Mammary epithelial cell (primary cell): Measurements from ENCODE around the gene SLC20A1.
A peak's percentile ranks its signal among the peaks of the same experiment; 100 is the strongest.

Experiments
- EZH2 ChIP-seq: IDR thresholded peaks from 2 replicates; pipeline ENCODE4 v1.6.1; 2012; ENCODE audit warnings: low read length, inconsistent platforms, borderline replicate concordance
- TF ChIP-seq, protein P1 (sequence below), 2 donors: IDR thresholded peaks in 1 of 2; conservative IDR thresholded peaks in 1 of 2; 2 replicates each; pipeline ENCODE4 v1.5.1; 2011 to 2012; ENCODE audit warnings: inconsistent platforms in 2 of 2, low read length in 2 of 2, mild to moderate bottlenecking in 2 of 2, control low read depth in 1 of 2, low read depth in 1 of 2; ENCODE audit not compliant: insufficient read depth in 1 of 2; ENCODE audit errors: extremely low read depth in 1 of 2

DNA sequence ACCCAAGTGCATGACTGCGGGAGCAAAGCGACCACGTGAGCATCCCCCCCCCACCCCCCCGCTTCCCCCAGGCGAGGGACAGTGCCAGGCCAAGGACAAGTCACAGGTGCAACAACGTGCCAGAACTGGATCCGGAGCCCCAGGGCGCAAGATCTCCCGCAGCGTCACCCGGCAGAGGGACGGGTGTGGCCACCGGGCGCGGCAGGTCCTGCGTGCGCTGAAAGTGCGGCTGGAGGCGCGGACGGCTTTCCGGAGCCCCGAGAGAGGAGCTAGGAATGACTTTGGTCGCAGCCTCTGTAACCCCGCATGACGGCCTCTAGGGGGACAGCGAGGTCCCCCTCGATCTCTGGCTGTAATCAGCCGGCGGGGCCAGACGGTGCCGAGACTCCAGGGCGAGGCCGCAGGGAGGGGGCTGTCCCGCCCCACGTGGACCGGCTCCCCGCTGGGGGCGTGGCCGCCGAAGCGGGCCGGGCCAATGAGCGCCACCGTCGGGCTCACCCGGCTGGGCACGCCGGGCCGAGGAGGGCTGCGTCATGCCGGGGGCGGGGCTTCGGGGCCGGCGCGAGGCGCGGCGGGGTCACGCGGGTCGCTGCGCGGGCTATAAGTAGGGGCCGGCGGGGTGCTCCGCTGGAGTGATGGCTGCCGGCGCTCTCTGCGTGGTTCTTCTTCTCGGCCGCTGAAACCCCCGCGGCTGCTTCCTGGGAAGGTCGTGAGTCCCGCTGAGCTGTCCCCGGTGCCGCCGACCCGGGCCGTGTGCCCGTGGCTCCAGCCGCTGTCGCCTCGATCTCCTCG lies at the start of gene SLC20A1:
- TF ChIP-seq, protein P1, sequence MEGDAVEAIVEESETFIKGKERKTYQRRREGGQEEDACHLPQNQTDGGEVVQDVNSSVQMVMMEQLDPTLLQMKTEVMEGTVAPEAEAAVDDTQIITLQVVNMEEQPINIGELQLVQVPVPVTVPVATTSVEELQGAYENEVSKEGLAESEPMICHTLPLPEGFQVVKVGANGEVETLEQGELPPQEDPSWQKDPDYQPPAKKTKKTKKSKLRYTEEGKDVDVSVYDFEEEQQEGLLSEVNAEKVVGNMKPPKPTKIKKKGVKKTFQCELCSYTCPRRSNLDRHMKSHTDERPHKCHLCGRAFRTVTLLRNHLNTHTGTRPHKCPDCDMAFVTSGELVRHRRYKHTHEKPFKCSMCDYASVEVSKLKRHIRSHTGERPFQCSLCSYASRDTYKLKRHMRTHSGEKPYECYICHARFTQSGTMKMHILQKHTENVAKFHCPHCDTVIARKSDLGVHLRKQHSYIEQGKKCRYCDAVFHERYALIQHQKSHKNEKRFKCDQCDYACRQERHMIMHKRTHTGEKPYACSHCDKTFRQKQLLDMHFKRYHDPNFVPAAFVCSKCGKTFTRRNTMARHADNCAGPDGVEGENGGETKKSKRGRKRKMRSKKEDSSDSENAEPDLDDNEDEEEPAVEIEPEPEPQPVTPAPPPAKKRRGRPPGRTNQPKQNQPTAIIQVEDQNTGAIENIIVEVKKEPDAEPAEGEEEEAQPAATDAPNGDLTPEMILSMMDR (conservative IDR thresholded peaks at IDR 0.05 in 1 of 2, IDR thresholded peaks at IDR 0.05 in 1 of 2; ENCODE audit: extremely low read depth in 1 of 2, insufficient read depth in 1 of 2, low read depth in 1 of 2, low read length in 2 of 2): peak; percentile 21 to 40
- TF ChIP-seq EZH2: no peak
